IMR-90 (cell line): ENCODE measurements around the gene ROBO1.

ENCODE experiments used
- ELK1 ChIP-seq: fragments of 150-350 bp; IDR thresholded peaks from 2 replicates; pipeline ENCODE4 v1.6.1; 2016; ENCODE audit warnings: low read depth, mild to moderate bottlenecking, low read length, moderate library complexity, borderline replicate concordance
- RFX5 ChIP-seq: IDR thresholded peaks from 2 replicates; pipeline ENCODE4 v1.8.0; 2012; ENCODE audit warnings: low read depth, mild to moderate bottlenecking, low read length, moderate library complexity
- TF ChIP-seq, protein P1 (sequence below): conservative IDR thresholded peaks from 2 replicates; pipeline ENCODE4 v1.5.1; 2012; ENCODE audit warnings: mild to moderate bottlenecking, low read depth, low read length, improper control_type of control experiment

GRCh38 chr3:79354179-79354688 lies 413.6 kb downstream of the ROBO1 start:
- TF ChIP-seq ELK1, result no peak
- TF ChIP-seq, protein P1, sequence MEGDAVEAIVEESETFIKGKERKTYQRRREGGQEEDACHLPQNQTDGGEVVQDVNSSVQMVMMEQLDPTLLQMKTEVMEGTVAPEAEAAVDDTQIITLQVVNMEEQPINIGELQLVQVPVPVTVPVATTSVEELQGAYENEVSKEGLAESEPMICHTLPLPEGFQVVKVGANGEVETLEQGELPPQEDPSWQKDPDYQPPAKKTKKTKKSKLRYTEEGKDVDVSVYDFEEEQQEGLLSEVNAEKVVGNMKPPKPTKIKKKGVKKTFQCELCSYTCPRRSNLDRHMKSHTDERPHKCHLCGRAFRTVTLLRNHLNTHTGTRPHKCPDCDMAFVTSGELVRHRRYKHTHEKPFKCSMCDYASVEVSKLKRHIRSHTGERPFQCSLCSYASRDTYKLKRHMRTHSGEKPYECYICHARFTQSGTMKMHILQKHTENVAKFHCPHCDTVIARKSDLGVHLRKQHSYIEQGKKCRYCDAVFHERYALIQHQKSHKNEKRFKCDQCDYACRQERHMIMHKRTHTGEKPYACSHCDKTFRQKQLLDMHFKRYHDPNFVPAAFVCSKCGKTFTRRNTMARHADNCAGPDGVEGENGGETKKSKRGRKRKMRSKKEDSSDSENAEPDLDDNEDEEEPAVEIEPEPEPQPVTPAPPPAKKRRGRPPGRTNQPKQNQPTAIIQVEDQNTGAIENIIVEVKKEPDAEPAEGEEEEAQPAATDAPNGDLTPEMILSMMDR, result no peak
- no peak for TF ChIP-seq RFX5
